ENCODE measurements around the gene IPO5. TPM values are rescaled to one million over a fixed set of nuclear protein-coding genes. Genes with fewer than 3 reads are reported as not detected.
"Not testable (repeated sequence)": the region's sequence is repeated elsewhere in the genome, so short reads cannot be mapped to it uniquely, and the experiment has no call there.

Gene IPO5
- total and polyA plus RNA-seq, 7 experiments from 2014 or later, result 32.2 to 115 (median 75.9) TPM

- ChIA-PET POLR2A (no interaction called here), CTCF (no interaction called here)
- DNase-seq (no peak), ATAC-seq (no peak)
- H3K9me3 ChIP-seq (ENCODE audit: control insufficient read depth in 2 of 3, low read length in 3 of 3), result no peaks in the 10 kb centered on the region
- Mint-ChIP-seq H3K9me3 (peaks cover 0 to 8% (median 4%) of the 10 kb centered on the region in 11 donors), H3K4me3 (no peak overlapping the region), H3K27me3 (peaks cover 0 to 9% (median 4%) of the 10 kb centered on the region in 5 donors), H3K36me3 (peaks cover 0 to 7% (median 3%) of the 10 kb centered on the region in 5 donors), H3K4me1 (no peaks in the 10 kb centered on the region), H3K27ac (no peak overlapping the region)
- no peak overlapping the region for H3K27ac ChIP-seq (ENCODE audit: low read depth, low read length)
- H3K36me3 ChIP-seq (ENCODE audit: control insufficient read depth in 2 of 3, insufficient read depth in 3 of 3, low read length in 3 of 3), result no peaks in the 10 kb centered on the region
- H3K4me1 ChIP-seq (ENCODE audit: control insufficient read depth in 2 of 2, insufficient read depth in 2 of 2, low read length in 2 of 2), result no peaks in the 10 kb centered on the region
- no peaks in the 10 kb centered on the region for H3K27me3 ChIP-seq (ENCODE audit: control insufficient read depth in 2 of 2, insufficient read depth in 2 of 2, low read length in 2 of 2)
- intact Hi-C loops (cut with micrococcal nuclease), result no loop called here
- H3K4me3 ChIP-seq (ENCODE audit: low read length), result no peak overlapping the region
Measured at GRCh38 chr13:97946951-97947588, 6.4 kb upstream of the IPO5 start.

- no peaks in the 10 kb centered on the region for H3K36me3 ChIP-seq (ENCODE audit: control insufficient read depth in 2 of 3, insufficient read depth in 3 of 3, low read length in 3 of 3)
- no peaks in the 10 kb centered on the region for H3K27me3 ChIP-seq (ENCODE audit: control insufficient read depth in 2 of 2, insufficient read depth in 2 of 2, low read length in 2 of 2)
- DNase-seq (no peak), ATAC-seq (no peak)
- peaks cover 0 to 7% (median 3%) of the 10 kb centered on the region in 5 donors for H3K36me3 Mint-ChIP-seq
- no peak overlapping the region for H3K27ac Mint-ChIP-seq
- peaks cover 0 to 9% (median 4%) of the 10 kb centered on the region in 5 donors for H3K27me3 Mint-ChIP-seq
- H3K4me1 Mint-ChIP-seq, result no peaks in the 10 kb centered on the region
- no peaks in the 10 kb centered on the region for H3K4me1 ChIP-seq (ENCODE audit: control insufficient read depth in 2 of 2, insufficient read depth in 2 of 2, low read length in 2 of 2)
- peaks cover 0 to 8% (median 4%) of the 10 kb centered on the region in 11 donors for H3K9me3 Mint-ChIP-seq
- no peaks in the 10 kb centered on the region for H3K9me3 ChIP-seq (ENCODE audit: control insufficient read depth in 2 of 3, low read length in 3 of 3)
- H3K27ac ChIP-seq (ENCODE audit: low read depth, low read length), result no peak overlapping the region
- H3K4me3 ChIP-seq (ENCODE audit: low read length), result no peak overlapping the region
- no peak overlapping the region for H3K4me3 Mint-ChIP-seq
- ChIA-PET CTCF (no interaction called here), POLR2A (no interaction called here)
- intact Hi-C loops (cut with micrococcal nuclease), result no loop called here
Measured at GRCh38 chr13:97948041-97948440, 5.4 kb upstream of the IPO5 start.

GRCh38 chr13:97949316-97949715 is 4.2 kb upstream of the IPO5 start:
- H3K27me3 Mint-ChIP-seq; H3K9me3 Mint-ChIP-seq; H3K27ac ChIP-seq (ENCODE audit: low read depth, low read length); intact Hi-C loops (cut with micrococcal nuclease); H3K4me1 ChIP-seq (ENCODE audit: control insufficient read depth in 2 of 2, insufficient read depth in 2 of 2, low read length in 2 of 2); H3K36me3 ChIP-seq (ENCODE audit: control insufficient read depth in 2 of 3, insufficient read depth in 3 of 3, low read length in 3 of 3); H3K4me1 Mint-ChIP-seq; H3K4me3 ChIP-seq (ENCODE audit: low read length); H3K27ac Mint-ChIP-seq; H3K27me3 ChIP-seq (ENCODE audit: control insufficient read depth in 2 of 2, insufficient read depth in 2 of 2, low read length in 2 of 2); H3K36me3 Mint-ChIP-seq; POLR2A ChIA-PET; DNase-seq; ATAC-seq; H3K9me3 ChIP-seq (ENCODE audit: control insufficient read depth in 2 of 3, low read length in 3 of 3); CTCF ChIA-PET; H3K4me3 Mint-ChIP-seq: not testable (repeated sequence)

GRCh38 chr13:97951376-97951775 is 2.1 kb upstream of the IPO5 start:
- CTCF ChIA-PET, result no interaction called here

GRCh38 chr13:97952831-97953230 is 644 bp upstream of the IPO5 start:
- H3K9me3 Mint-ChIP-seq; H3K27ac ChIP-seq (ENCODE audit: low read depth, low read length); intact Hi-C loops (cut with micrococcal nuclease); H3K27me3 Mint-ChIP-seq; ATAC-seq; H3K27me3 ChIP-seq (ENCODE audit: control insufficient read depth in 2 of 2, insufficient read depth in 2 of 2, low read length in 2 of 2); H3K36me3 ChIP-seq (ENCODE audit: control insufficient read depth in 2 of 3, insufficient read depth in 3 of 3, low read length in 3 of 3); H3K4me1 ChIP-seq (ENCODE audit: control insufficient read depth in 2 of 2, insufficient read depth in 2 of 2, low read length in 2 of 2); H3K27ac Mint-ChIP-seq; H3K4me1 Mint-ChIP-seq; POLR2A ChIA-PET; H3K4me3 ChIP-seq (ENCODE audit: low read length); H3K4me3 Mint-ChIP-seq; H3K36me3 Mint-ChIP-seq; DNase-seq; H3K9me3 ChIP-seq (ENCODE audit: control insufficient read depth in 2 of 3, low read length in 3 of 3): not testable (repeated sequence)
- CTCF ChIA-PET, result interaction anchor here (1.0 kb wide), 1 partner anchor 26 kb away, joined by 5 read pairs; no protein-coding TSS in a partner anchor

More at GRCh38 chr13:97951376-97951775, 2.1 kb upstream of the IPO5 start:
- H3K27me3 ChIP-seq (ENCODE audit: control insufficient read depth in 2 of 2, insufficient read depth in 2 of 2, low read length in 2 of 2), result no peaks in the 10 kb centered on the region
- Mint-ChIP-seq H3K27ac (no peak overlapping the region), H3K4me1 (no peaks in the 10 kb centered on the region), H3K4me3 (no peak overlapping the region), H3K36me3 (peaks cover 0 to 7% (median 3%) of the 10 kb centered on the region in 5 donors), H3K9me3 (peaks cover 0 to 8% (median 4%) of the 10 kb centered on the region in 11 donors), H3K27me3 (peaks cover 0 to 9% (median 4%) of the 10 kb centered on the region in 5 donors)
- H3K4me3 ChIP-seq (ENCODE audit: low read length), result no peak overlapping the region
- ATAC-seq (no peak), DNase-seq (no peak)
- intact Hi-C loops (cut with micrococcal nuclease), result no loop called here
- POLR2A ChIA-PET, result no interaction called here
- H3K36me3 ChIP-seq (ENCODE audit: control insufficient read depth in 2 of 3, insufficient read depth in 3 of 3, low read length in 3 of 3), result no peaks in the 10 kb centered on the region
- no peaks in the 10 kb centered on the region for H3K9me3 ChIP-seq (ENCODE audit: control insufficient read depth in 2 of 3, low read length in 3 of 3)
- H3K27ac ChIP-seq (ENCODE audit: low read depth, low read length), result no peak overlapping the region
- no peaks in the 10 kb centered on the region for H3K4me1 ChIP-seq (ENCODE audit: control insufficient read depth in 2 of 2, insufficient read depth in 2 of 2, low read length in 2 of 2)

GRCh38 chr13:97961340-97961739 is 7.9 kb downstream of the IPO5 start:
- H3K4me3 ChIP-seq (ENCODE audit: low read length), result no peak overlapping the region
- H3K4me1 Mint-ChIP-seq, result no peaks in the 10 kb centered on the region
- ATAC-seq, result no peak
- no peaks in the 10 kb centered on the region for H3K27me3 ChIP-seq (ENCODE audit: control insufficient read depth in 2 of 2, insufficient read depth in 2 of 2, low read length in 2 of 2)
- ChIA-PET CTCF (no interaction called here), POLR2A (no interaction called here)
- H3K27ac ChIP-seq (ENCODE audit: low read depth, low read length), result no peak overlapping the region
- H3K36me3 ChIP-seq (ENCODE audit: control insufficient read depth in 2 of 3, insufficient read depth in 3 of 3, low read length in 3 of 3), result no peaks in the 10 kb centered on the region
- no peaks in the 10 kb centered on the region for H3K9me3 ChIP-seq (ENCODE audit: control insufficient read depth in 2 of 3, low read length in 3 of 3)
- H3K36me3 Mint-ChIP-seq, result no peaks in the 10 kb centered on the region
- H3K4me3 Mint-ChIP-seq, result no peak overlapping the region
- intact Hi-C loops (cut with micrococcal nuclease), result loop anchor here in 1 of 2 donors (10.0 kb wide), 1 partner anchor 937 kb away; no protein-coding TSS in a partner anchor
- no peaks in the 10 kb centered on the region for H3K9me3 Mint-ChIP-seq
- peaks cover 2 to 8% (median 6%) of the 10 kb centered on the region in 5 donors for H3K27me3 Mint-ChIP-seq
- H3K4me1 ChIP-seq (ENCODE audit: control insufficient read depth in 2 of 2, insufficient read depth in 2 of 2, low read length in 2 of 2), result no peaks in the 10 kb centered on the region
- no peak overlapping the region for H3K27ac Mint-ChIP-seq
- no peak for DNase-seq

GRCh38 chr13:97962887-97963286 is 9.4 kb downstream of the IPO5 start:
- Mint-ChIP-seq H3K27me3 (peaks cover 5 to 11% (median 8%) of the 10 kb centered on the region in 5 donors), H3K4me1 (no peaks in the 10 kb centered on the region), H3K27ac (no peak overlapping the region), H3K4me3 (no peak overlapping the region), H3K36me3 (no peaks in the 10 kb centered on the region), H3K9me3 (no peaks in the 10 kb centered on the region)
- intact Hi-C loops (cut with micrococcal nuclease), result loop anchor here in 1 of 2 donors (10.0 kb wide), 1 partner anchor 938 kb away; no protein-coding TSS in a partner anchor
- no peak overlapping the region for H3K27ac ChIP-seq (ENCODE audit: low read depth, low read length)
- ATAC-seq (no peak), DNase-seq (no peak)
- ChIA-PET CTCF (no interaction called here), POLR2A (no interaction called here)
- H3K27me3 ChIP-seq (ENCODE audit: control insufficient read depth in 2 of 2, insufficient read depth in 2 of 2, low read length in 2 of 2), result no peaks in the 10 kb centered on the region
- H3K4me3 ChIP-seq (ENCODE audit: low read length), result no peak overlapping the region
- no peaks in the 10 kb centered on the region for H3K9me3 ChIP-seq (ENCODE audit: control insufficient read depth in 2 of 3, low read length in 3 of 3)
- H3K36me3 ChIP-seq (ENCODE audit: control insufficient read depth in 2 of 3, insufficient read depth in 3 of 3, low read length in 3 of 3), result no peaks in the 10 kb centered on the region
- no peaks in the 10 kb centered on the region for H3K4me1 ChIP-seq (ENCODE audit: control insufficient read depth in 2 of 2, insufficient read depth in 2 of 2, low read length in 2 of 2)
